Measurements from ENCODE around the gene RMI2.

RMI2 gene

DNA sequence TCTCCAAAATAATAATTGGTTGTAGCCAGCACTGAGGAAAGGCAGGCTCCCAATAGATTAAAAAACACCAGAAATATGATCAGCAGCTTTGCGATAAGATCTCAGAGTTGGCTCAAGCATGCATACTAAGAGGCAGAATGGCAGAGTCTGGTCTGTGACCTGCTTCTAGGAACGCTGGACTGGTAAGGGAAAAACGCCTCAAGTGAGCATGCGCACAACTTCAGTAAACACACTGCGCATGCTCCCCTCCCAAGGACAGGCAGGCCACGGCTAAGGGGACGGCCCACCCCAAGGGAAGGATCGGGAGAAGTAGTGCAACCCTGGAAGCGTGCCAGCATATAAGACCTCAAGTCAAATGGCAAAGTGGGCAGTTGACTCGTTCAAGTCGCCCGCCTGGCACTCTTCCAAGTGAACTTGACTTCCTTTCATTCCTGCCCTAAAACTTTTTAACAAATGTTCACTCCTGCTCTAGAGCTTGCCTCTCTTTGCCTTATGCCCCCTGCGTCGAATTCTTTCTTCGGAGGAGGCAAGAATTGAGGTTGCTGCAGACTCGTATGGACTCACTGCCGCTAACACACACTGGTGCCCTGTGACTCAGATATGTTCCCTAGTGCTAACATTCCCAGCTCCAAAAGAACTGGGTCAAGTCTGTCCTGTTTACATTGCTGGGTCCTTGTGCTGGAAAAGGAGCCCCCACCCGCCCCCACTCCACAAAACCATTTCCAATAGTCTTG is 41.7 kb upstream of the RMI2 start:
- H3K27me3 ChIP-seq (ENCODE audit: low read depth), result no peaks in the 10 kb centered on the region
- no peak overlapping the region for H3K4me3 ChIP-seq
- H3K9me3 ChIP-seq, result no peaks in the 10 kb centered on the region
- H3K36me3 ChIP-seq (replicated peaks), result no peaks in the 10 kb centered on the region
- in situ Hi-C loops (cut with MboI; ENCODE audit: low sequenced_read_pairs), result no loop called here
- peaks cover 4% of the 10 kb centered on the region for H3K4me1 ChIP-seq
- DNase-seq (ENCODE audit: low spot score in 2 of 2), result no peak

DNA sequence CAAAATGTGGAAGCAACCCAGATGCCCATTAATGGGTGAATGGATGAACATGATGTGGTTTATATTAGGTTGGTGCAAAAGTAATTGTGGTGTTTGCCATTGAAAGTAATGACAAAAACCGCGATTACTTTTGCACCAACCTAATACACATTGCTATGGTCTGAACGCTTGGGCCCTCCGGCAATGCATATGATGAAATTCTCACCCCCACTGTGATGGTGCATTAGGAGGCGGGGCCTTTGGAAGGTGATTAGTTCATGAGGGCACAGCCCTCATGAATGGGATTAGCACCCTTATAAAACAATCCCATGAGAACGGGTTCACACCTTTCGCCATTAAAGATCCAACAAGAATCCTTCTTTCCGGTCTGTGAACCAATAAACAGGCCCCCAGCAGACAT is 38.9 kb upstream of the RMI2 start:
- in situ Hi-C loops (cut with MboI; ENCODE audit: low sequenced_read_pairs), result no loop called here
- Histone ChIP-seq H3K9me3 (no peaks in the 10 kb centered on the region), H3K27me3 (ENCODE audit: low read depth) (no peaks in the 10 kb centered on the region), H3K4me1 (peaks cover 3% of the 10 kb centered on the region; the same call in 1 of the 2 replicates), H3K4me3 (no peak overlapping the region), H3K36me3 (replicated peaks) (no peaks in the 10 kb centered on the region)
- no peak for DNase-seq (ENCODE audit: low spot score in 2 of 2)

DNA sequence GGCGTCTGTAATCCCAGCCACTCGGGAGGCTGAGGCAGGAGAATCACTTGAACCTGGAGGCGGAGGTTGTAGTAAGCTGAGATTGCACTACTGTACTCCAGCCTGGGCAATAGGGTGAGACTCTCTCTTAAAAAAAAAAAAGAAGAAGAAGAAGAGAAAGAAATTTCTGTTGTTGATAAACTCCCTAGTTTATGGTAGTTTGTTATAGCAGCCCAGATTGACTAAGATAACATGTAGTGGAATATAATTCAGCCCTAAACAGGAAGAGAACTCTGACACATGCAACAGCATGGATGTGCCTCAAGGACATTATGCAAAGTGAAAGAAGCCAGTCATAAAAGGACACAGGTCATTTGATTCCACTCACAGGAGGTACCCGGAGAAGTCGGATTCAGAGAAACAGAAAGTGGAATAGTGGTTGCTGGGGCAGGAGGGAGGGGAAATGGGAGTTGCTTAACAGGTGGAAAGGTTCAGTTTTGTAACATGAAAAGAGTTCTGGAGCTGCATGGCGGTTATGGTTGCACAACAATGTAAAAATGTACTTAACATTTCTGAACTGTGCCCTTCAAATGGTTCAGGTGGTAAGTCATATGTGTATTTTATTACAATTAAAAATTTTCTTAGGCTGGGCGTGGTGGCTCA is 38.1 kb upstream of the RMI2 start:
- no peaks in the 10 kb centered on the region for H3K27me3 ChIP-seq (ENCODE audit: low read depth)
- no peaks in the 10 kb centered on the region for H3K9me3 ChIP-seq
- no peak for DNase-seq (ENCODE audit: low spot score in 2 of 2)
- in situ Hi-C loops (cut with MboI; ENCODE audit: low sequenced_read_pairs), result no loop called here
- peaks cover 3% of the 10 kb centered on the region; the same call in 1 of the 2 replicates for H3K4me1 ChIP-seq
- no peak overlapping the region for H3K4me3 ChIP-seq
- H3K36me3 ChIP-seq (replicated peaks), result no peaks in the 10 kb centered on the region

DNA sequence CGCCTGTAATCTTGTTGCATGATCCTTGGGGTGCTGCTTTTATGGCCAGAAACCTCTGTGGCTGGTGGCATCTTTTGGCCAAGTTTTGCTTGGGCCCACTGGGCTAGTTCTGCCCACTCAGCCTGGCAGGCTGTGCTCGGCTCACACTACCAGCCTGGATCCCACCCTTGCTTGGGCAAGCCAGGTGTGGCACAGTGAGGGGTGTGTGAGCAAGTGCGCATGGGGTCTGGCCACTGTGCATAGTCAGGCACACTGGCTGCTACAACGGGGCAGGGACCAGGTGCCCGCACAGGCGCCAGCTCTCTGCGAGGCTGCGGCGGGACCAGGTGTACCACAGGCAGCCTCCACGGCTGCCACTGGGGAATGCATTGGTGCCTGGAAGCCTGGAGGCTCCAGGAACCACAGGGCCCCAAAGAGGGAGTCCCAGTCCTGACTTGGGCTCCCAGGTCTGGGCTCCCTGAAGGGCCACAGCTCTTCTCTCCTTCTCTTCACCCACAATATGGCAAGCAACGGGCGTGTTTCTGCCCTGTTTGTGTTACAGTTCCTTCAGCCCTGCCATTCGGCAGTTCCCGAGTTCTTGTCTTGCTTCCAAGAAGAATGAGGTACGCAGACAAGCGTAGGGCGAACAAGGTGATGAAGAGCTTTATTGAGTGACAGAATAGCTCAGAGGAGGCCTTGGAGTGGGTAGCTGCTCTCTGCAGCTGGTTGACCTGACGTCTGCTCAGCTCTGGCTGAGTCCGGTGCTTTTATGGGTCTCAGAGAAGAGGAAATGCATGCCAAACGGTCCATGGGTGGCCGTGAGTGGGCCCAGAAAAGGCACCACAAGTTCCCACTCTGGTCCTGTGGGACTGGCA is 37.4 kb upstream of the RMI2 start:
- Histone ChIP-seq H3K36me3 (replicated peaks) (no peaks in the 10 kb centered on the region), H3K9me3 (no peaks in the 10 kb centered on the region), H3K27me3 (ENCODE audit: low read depth) (no peaks in the 10 kb centered on the region), H3K4me1 (peaks cover 9% of the 10 kb centered on the region), H3K4me3 (no peak overlapping the region)
- in situ Hi-C loops (cut with MboI; ENCODE audit: low sequenced_read_pairs), result no loop called here
- DNase-seq (ENCODE audit: low spot score in 2 of 2), result no peak

GRCh38 chr16:11308493-11309283 is 36.6 kb upstream of the RMI2 start:
- in situ Hi-C loops (cut with MboI; ENCODE audit: low sequenced_read_pairs), result no loop called here
- peak in 1 of 2 experiments; percentile 37 for DNase-seq (ENCODE audit: low spot score in 2 of 2)
- Histone ChIP-seq H3K4me3 (no peak overlapping the region), H3K27me3 (ENCODE audit: low read depth) (no peaks in the 10 kb centered on the region), H3K36me3 (replicated peaks) (no peaks in the 10 kb centered on the region), H3K9me3 (no peaks in the 10 kb centered on the region), H3K4me1 (peaks cover 17% of the 10 kb centered on the region)

DNA sequence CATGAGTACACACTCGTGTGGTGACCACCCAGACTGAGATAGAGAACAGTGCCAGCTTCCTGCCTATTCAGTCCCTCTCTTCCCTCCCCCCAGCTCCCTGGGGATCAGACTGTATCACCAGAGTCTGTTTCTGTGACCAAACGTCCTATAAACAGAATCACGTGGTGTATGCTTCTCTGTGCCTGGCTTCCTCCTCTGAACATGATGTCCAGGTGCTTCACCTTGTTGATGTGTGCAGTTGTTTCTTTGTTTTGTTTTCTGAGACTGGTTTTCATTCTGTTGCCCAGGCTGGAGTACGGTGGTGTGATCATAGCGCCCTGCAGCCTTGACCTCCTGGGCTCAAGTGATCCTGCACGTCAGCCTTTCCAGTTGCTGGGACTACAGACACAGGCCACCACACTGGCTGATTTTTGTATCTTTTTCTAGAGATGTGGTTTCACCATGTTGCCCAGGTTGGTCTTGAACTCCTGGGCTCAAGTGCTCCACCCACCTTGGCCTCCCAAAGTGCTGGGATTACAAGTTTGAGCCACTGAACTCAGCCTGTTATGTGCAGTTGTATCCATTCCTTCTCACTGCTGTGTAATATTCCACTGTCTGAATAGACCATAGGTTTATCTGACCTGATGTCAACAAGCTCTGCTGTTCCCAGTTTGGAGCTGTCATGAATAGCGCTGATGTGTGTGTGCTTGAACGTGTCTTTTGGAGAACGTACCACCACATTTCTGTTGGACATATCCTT is 35.2 kb upstream of the RMI2 start:
- in situ Hi-C loops (cut with MboI; ENCODE audit: low sequenced_read_pairs), result no loop called here
- H3K9me3 ChIP-seq, result no peaks in the 10 kb centered on the region
- no peaks in the 10 kb centered on the region for H3K36me3 ChIP-seq (replicated peaks)
- H3K4me1 ChIP-seq, result peaks cover 26% of the 10 kb centered on the region
- no peak for DNase-seq (ENCODE audit: low spot score in 2 of 2)
- H3K27me3 ChIP-seq (ENCODE audit: low read depth), result no peaks in the 10 kb centered on the region
- no peak overlapping the region for H3K4me3 ChIP-seq

GRCh38 chr16:11310634-11310977 is 34.7 kb upstream of the RMI2 start:
- no peak for DNase-seq (ENCODE audit: low spot score in 2 of 2)
- H3K27me3 ChIP-seq (ENCODE audit: low read depth), result no peaks in the 10 kb centered on the region
- H3K4me3 ChIP-seq, result no peak overlapping the region
- no peaks in the 10 kb centered on the region for H3K9me3 ChIP-seq
- H3K4me1 ChIP-seq, result peaks cover 29% of the 10 kb centered on the region
- in situ Hi-C loops (cut with MboI; ENCODE audit: low sequenced_read_pairs), result no loop called here
- no peaks in the 10 kb centered on the region for H3K36me3 ChIP-seq (replicated peaks)

- Histone ChIP-seq H3K4me3 (no peak overlapping the region), H3K4me1 (peaks cover 31% of the 10 kb centered on the region), H3K9me3 (no peaks in the 10 kb centered on the region), H3K36me3 (replicated peaks) (no peaks in the 10 kb centered on the region), H3K27me3 (ENCODE audit: low read depth) (no peaks in the 10 kb centered on the region)
- DNase-seq (ENCODE audit: low spot score in 2 of 2), result no peak
- in situ Hi-C loops (cut with MboI; ENCODE audit: low sequenced_read_pairs), result no loop called here
Observed at GRCh38 chr16:11310997-11311561, 34.2 kb upstream of the RMI2 start.

DNA sequence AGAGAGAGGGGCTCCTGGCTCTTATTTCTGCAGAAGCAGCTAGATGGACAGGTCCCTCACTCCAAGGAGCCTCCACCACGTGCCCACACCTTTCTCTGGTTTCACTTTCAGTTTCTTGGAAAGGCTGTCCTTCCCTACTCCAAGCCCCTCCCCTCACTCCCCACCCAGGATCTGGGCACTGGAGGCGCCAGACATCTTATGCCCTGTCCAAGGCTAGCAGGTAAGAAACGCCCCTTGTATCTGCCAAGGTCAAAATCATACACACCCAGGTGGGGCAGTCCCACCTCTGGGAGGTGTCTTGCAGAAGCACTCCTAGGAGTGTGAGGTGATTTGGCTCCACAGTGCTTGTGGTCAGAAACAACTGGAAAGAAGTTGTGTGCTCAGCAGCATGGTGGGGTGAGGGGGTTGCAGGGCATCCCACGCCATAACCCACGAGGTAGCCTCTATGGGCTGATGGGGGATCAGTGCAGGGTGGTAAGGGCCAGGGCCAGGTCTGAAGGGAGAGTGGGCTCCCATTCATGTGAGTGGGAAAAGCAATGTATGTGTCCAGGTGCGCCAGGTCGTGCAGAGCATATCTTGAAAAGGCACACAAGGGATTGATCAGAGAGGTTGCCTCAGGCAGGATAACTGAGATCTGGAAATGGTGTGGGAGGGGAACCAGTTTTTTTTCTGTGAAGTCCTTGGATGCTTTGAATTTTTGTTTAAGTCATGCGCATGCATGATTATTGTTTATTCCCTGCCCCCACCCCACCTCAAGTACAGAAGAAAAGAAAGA is 32.4 kb upstream of the RMI2 start:
- peak; percentile 70 to 76 for DNase-seq (ENCODE audit: low spot score in 2 of 2)
- H3K36me3 ChIP-seq (replicated peaks), result no peaks in the 10 kb centered on the region
- H3K9me3 ChIP-seq, result no peaks in the 10 kb centered on the region
- in situ Hi-C loops (cut with MboI; ENCODE audit: low sequenced_read_pairs), result no loop called here
- peaks cover 31% of the 10 kb centered on the region for H3K4me1 ChIP-seq
- peak overlapping the region; percentile 10 for H3K4me3 ChIP-seq
- H3K27me3 ChIP-seq (ENCODE audit: low read depth), result no peaks in the 10 kb centered on the region

GRCh38 chr16:11313493-11314308 is 31.6 kb upstream of the RMI2 start:
- no peaks in the 10 kb centered on the region for H3K27me3 ChIP-seq (ENCODE audit: low read depth)
- no peak overlapping the region for H3K4me3 ChIP-seq
- DNase-seq (ENCODE audit: low spot score in 2 of 2), result no peak
- no peaks in the 10 kb centered on the region for H3K9me3 ChIP-seq
- no peaks in the 10 kb centered on the region for H3K36me3 ChIP-seq (replicated peaks)
- peaks cover 31% of the 10 kb centered on the region for H3K4me1 ChIP-seq
- in situ Hi-C loops (cut with MboI; ENCODE audit: low sequenced_read_pairs), result no loop called here

- Histone ChIP-seq H3K9me3 (no peaks in the 10 kb centered on the region), H3K4me3 (no peak overlapping the region), H3K4me1 (peaks cover 31% of the 10 kb centered on the region), H3K36me3 (replicated peaks) (no peaks in the 10 kb centered on the region), H3K27me3 (ENCODE audit: low read depth) (no peaks in the 10 kb centered on the region)
- DNase-seq (ENCODE audit: low spot score in 2 of 2), result no peak
- in situ Hi-C loops (cut with MboI; ENCODE audit: low sequenced_read_pairs), result no loop called here
Observed at GRCh38 chr16:11314309-11314894, 30.9 kb upstream of the RMI2 start.
